CD14-positive monocyte (primary cell): ENCODE data around the gene FBXO30. TPM values are rescaled to one million over a fixed set of nuclear protein-coding genes. Genes with fewer than 3 reads are reported as not detected.

Experiments
- DNase-seq, 3 donors: peaks; one replicate each; pipeline ENCODE4 v3.0.0-alpha.2; 2011 to 2022
- H2AFZ ChIP-seq: 2 replicates; pipeline ENCODE4 v1.6.0; 2012; ENCODE audit warnings: mild to moderate bottlenecking, low read depth, low read length, inconsistent platforms; ENCODE audit not compliant: insufficient read depth, poor library complexity, severe bottlenecking
- H3K27ac ChIP-seq, 2 donors: 1 replicate in 1 of 2; 2 replicates in 1 of 2; pipeline ENCODE4 v1.5.1; 2012 to 2013; ENCODE audit warnings: low read length in 2 of 2, control low read depth in 1 of 2, inconsistent platforms in 1 of 2, low read depth in 1 of 2, mild to moderate bottlenecking in 1 of 2
- H3K27me3 ChIP-seq, 2 donors: one replicate each; pipeline versions ENCODE4 v1.6.0 to v1.6.1; 2011 to 2013; ENCODE audit warnings: low read length in 2 of 2; ENCODE audit not compliant: control insufficient read depth in 2 of 2, insufficient read depth in 2 of 2
- H3K36me3 ChIP-seq, 2 donors: replicated peaks in 1 of 2; 1 replicate in 1 of 2; 2 replicates in 1 of 2; pipeline versions ENCODE4 v1.5.1 to v1.6.1; 2012 to 2013; ENCODE audit warnings: low read length in 2 of 2, control low read depth in 1 of 2, inconsistent platforms in 1 of 2, mild to moderate bottlenecking in 1 of 2; ENCODE audit not compliant: insufficient read depth in 2 of 2, control insufficient read depth in 1 of 2
- H3K4me1 ChIP-seq, 2 donors: 1 replicate in 1 of 2; 2 replicates in 1 of 2; pipeline versions ENCODE4 v1.5.1 to v1.6.1; 2012 to 2013; ENCODE audit warnings: low read length in 2 of 2, control low read depth in 1 of 2, inconsistent platforms in 1 of 2, mild to moderate bottlenecking in 1 of 2, moderate library complexity in 1 of 2; ENCODE audit not compliant: insufficient read depth in 2 of 2, control insufficient read depth in 1 of 2
- H3K4me2 ChIP-seq: replicated peaks from 2 replicates; pipeline ENCODE3; 2012; ENCODE audit warnings: low read length, moderate library complexity, mild to moderate bottlenecking; ENCODE audit not compliant: poor library complexity, severe bottlenecking; ENCODE audit errors: extremely low read depth
- H3K4me3 ChIP-seq, 3 experiments: fragments of 200-600 bp in 1 of 3; sonication (generic) in 1 of 3; replicated peaks in 1 of 3; 1 replicate in 2 of 3; 2 replicates in 1 of 3; pipeline ENCODE4 v1.5.1; 2011 to 2013; ENCODE audit warnings: low read length in 3 of 3, mild to moderate bottlenecking in 3 of 3, control low read depth in 2 of 3, low read depth in 2 of 3, inconsistent platforms in 1 of 3, moderate library complexity in 1 of 3
- H3K79me2 ChIP-seq: 2 replicates; pipeline ENCODE4 v1.6.0; 2012; ENCODE audit warnings: mild to moderate bottlenecking, control low read depth, inconsistent platforms, low read length, moderate library complexity; ENCODE audit not compliant: insufficient read depth
- H3K9ac ChIP-seq: 2 replicates; pipeline ENCODE4 v1.6.0; 2017; ENCODE audit warnings: low read length, mild to moderate bottlenecking; ENCODE audit not compliant: insufficient read depth, poor library complexity, severe bottlenecking
- H3K9me3 ChIP-seq, 2 donors: replicated peaks in 1 of 2; 1 replicate in 1 of 2; 2 replicates in 1 of 2; pipeline versions ENCODE4 v1.5.1 to v1.6.1; 2012 to 2013; ENCODE audit warnings: low read length in 2 of 2, control low read depth in 1 of 2; ENCODE audit not compliant: control insufficient read depth in 1 of 2, insufficient read depth in 1 of 2
- H4K20me1 ChIP-seq: 2 replicates; pipeline ENCODE4 v1.6.0; 2012; ENCODE audit warnings: mild to moderate bottlenecking, low read length, control low read depth, moderate library complexity; ENCODE audit not compliant: insufficient read depth
- H3K27ac Mint-ChIP-seq, 7 donors: one replicate each; pipeline ENCODE4 v1.8.0; 2020; ENCODE audit warnings: mild to moderate bottlenecking in 7 of 7, mixed read lengths in 7 of 7, moderate library complexity in 6 of 7, inconsistent platforms in 2 of 7
- H3K27me3 Mint-ChIP-seq, 3 donors: one replicate each; pipeline ENCODE4 v1.8.0; 2021 to 2022; ENCODE audit warnings: low read depth in 3 of 3, mild to moderate bottlenecking in 3 of 3, mixed read lengths in 3 of 3, moderate library complexity in 3 of 3, inconsistent platforms in 1 of 3
- H3K36me3 Mint-ChIP-seq, 2 donors: one replicate each; pipeline ENCODE4 v1.8.0; 2020; ENCODE audit warnings: mixed read lengths in 2 of 2, inconsistent platforms in 1 of 2, mild to moderate bottlenecking in 1 of 2
- H3K4me1 Mint-ChIP-seq: one replicate; pipeline ENCODE4 v1.8.0; 2020; ENCODE audit warnings: mild to moderate bottlenecking, mixed read lengths
- H3K4me3 Mint-ChIP-seq, 2 donors: one replicate each; pipeline ENCODE4 v1.8.0; 2020; ENCODE audit warnings: mild to moderate bottlenecking in 2 of 2, mixed read lengths in 2 of 2, moderate library complexity in 1 of 2
- H3K9me3 Mint-ChIP-seq, 7 donors: one replicate each; pipeline ENCODE4 v1.8.0; 2020 to 2022; ENCODE audit warnings: mixed read lengths in 7 of 7, mild to moderate bottlenecking in 6 of 7, moderate library complexity in 6 of 7, inconsistent platforms in 2 of 7
- CTCF ChIP-seq: fragments of 200-600 bp; IDR thresholded peaks from one replicate; pipeline ENCODE4 v1.8.0; 2022; ENCODE audit warnings: antibody characterized with exemption, mild to moderate bottlenecking
- WGBS: methylation state at CpG from one replicate; pipeline ENCODE4 v1.1.5; 2013; ENCODE audit warnings: missing lambda C conversion rate; ENCODE audit not compliant: insufficient coverage; 5-methylcytosine and 5-hydroxymethylcytosine counted together
- intact Hi-C, 2 donors: fragments of 100-400 bp; cut with micrococcal nuclease; formaldehyde crosslinking; loops; one replicate each; pipeline versions ENCODE4 v1.15.0 to v1.15.1; 2023
- polyA plus RNA-seq, 3 donors: library from polyadenylated mRNA; depleted of rRNA in 1 of 3; unstranded in 2 of 3; stranded (reverse) in 1 of 3; fragments of 300-500 nt in 2 of 3; fragments of >200 nt in 1 of 3; fragmentation: Illumina TruSeq in 2 of 3; gene quantifications; 1 replicate in 2 of 3; 2 replicates in 1 of 3; pipeline ENCODE4 v1.2.3, GENCODE V29; 2012 to 2021

FBXO30 gene
- polyA plus RNA-seq, 3 donors = 0.83 to 1.7 (median 1.1) TPM

GRCh38 chr6:145745861-145746260 lies 68.7 kb downstream of the FBXO30 start:
- H4K20me1 ChIP-seq = no peaks in the 10 kb centered on the region
- H3K9ac ChIP-seq = no peak overlapping the region
- H3K36me3 ChIP-seq = no peaks in the 10 kb centered on the region
- Mint-ChIP-seq H3K9me3 (no peaks in the 10 kb centered on the region), H3K4me3 (no peak overlapping the region), H3K27ac (no peak overlapping the region), H3K27me3 (peaks cover 0 to 2% (median 0%) of the 10 kb centered on the region in 3 donors), H3K4me1 (peaks cover 14% of the 10 kb centered on the region), H3K36me3 (no peaks in the 10 kb centered on the region)
- no peaks in the 10 kb centered on the region for H3K27me3 ChIP-seq
- no peak for TF ChIP-seq CTCF
- no peak overlapping the region for H2AFZ ChIP-seq
- no peak overlapping the region for H3K27ac ChIP-seq
- intact Hi-C loops = no loop called here
- no peak for DNase-seq
- H3K4me1 ChIP-seq = peaks cover 3 to 8% of the 10 kb centered on the region in 2 donors
- no peaks in the 10 kb centered on the region for H3K79me2 ChIP-seq
- WGBS = no CpG with 5 or more reads among the region's 1 CpG
- H3K4me2 ChIP-seq = no peak overlapping the region
- no peak overlapping the region for H3K4me3 ChIP-seq
- H3K9me3 ChIP-seq = no peaks in the 10 kb centered on the region

GRCh38 chr6:145744619-145745018 lies 70.0 kb downstream of the FBXO30 start:
- H3K27me3 Mint-ChIP-seq = no peaks in the 10 kb centered on the region
- no peak overlapping the region for H3K4me3 ChIP-seq
- H3K4me1 Mint-ChIP-seq = peaks cover 10% of the 10 kb centered on the region
- no peak overlapping the region for H3K27ac ChIP-seq
- H3K9me3 Mint-ChIP-seq = peaks cover 0 to 5% (median 2%) of the 10 kb centered on the region in 7 donors
- no CpG with 5 or more reads among the region's 2 CpGs for WGBS
- H4K20me1 ChIP-seq = no peaks in the 10 kb centered on the region
- no peaks in the 10 kb centered on the region for H3K36me3 Mint-ChIP-seq
- H3K36me3 ChIP-seq = no peaks in the 10 kb centered on the region
- H3K27ac Mint-ChIP-seq = no peak overlapping the region
- no peak overlapping the region for H3K9ac ChIP-seq
- no peak overlapping the region for H3K4me2 ChIP-seq
- H2AFZ ChIP-seq = no peak overlapping the region
- H3K4me3 Mint-ChIP-seq = no peak overlapping the region
- no peak for DNase-seq
- H3K79me2 ChIP-seq = no peaks in the 10 kb centered on the region
- peaks cover 1 to 3% of the 10 kb centered on the region in 2 donors for H3K4me1 ChIP-seq
- intact Hi-C loops = no loop called here
- TF ChIP-seq CTCF = no peak
- H3K9me3 ChIP-seq = no peaks in the 10 kb centered on the region
- H3K27me3 ChIP-seq = no peaks in the 10 kb centered on the region

Other genes with a start within 250 kb of the FBXO30 start
- 1 to 10 TPM; 2.5 to 4.1 (median 3.2) TPM for gene EPM2A, start 79.3 kb downstream of the FBXO30 start, polyA plus RNA-seq
- gene SHPRH, start 149.6 kb upstream of the FBXO30 start, polyA plus RNA-seq = 1 to 10 TPM; 1.8 to 6.7 (median 3.6) TPM
- not detected for gene GRM1, start 214.3 kb upstream of the FBXO30 start, polyA plus RNA-seq